ENCODE data around the gene EIF5B.
"Not testable (repeated sequence)": the region's sequence is repeated elsewhere in the genome, so short reads cannot be mapped to it uniquely, and the experiment has no call there.

EIF5B gene, protein sequence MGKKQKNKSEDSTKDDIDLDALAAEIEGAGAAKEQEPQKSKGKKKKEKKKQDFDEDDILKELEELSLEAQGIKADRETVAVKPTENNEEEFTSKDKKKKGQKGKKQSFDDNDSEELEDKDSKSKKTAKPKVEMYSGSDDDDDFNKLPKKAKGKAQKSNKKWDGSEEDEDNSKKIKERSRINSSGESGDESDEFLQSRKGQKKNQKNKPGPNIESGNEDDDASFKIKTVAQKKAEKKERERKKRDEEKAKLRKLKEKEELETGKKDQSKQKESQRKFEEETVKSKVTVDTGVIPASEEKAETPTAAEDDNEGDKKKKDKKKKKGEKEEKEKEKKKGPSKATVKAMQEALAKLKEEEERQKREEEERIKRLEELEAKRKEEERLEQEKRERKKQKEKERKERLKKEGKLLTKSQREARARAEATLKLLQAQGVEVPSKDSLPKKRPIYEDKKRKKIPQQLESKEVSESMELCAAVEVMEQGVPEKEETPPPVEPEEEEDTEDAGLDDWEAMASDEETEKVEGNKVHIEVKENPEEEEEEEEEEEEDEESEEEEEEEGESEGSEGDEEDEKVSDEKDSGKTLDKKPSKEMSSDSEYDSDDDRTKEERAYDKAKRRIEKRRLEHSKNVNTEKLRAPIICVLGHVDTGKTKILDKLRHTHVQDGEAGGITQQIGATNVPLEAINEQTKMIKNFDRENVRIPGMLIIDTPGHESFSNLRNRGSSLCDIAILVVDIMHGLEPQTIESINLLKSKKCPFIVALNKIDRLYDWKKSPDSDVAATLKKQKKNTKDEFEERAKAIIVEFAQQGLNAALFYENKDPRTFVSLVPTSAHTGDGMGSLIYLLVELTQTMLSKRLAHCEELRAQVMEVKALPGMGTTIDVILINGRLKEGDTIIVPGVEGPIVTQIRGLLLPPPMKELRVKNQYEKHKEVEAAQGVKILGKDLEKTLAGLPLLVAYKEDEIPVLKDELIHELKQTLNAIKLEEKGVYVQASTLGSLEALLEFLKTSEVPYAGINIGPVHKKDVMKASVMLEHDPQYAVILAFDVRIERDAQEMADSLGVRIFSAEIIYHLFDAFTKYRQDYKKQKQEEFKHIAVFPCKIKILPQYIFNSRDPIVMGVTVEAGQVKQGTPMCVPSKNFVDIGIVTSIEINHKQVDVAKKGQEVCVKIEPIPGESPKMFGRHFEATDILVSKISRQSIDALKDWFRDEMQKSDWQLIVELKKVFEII

DNA sequence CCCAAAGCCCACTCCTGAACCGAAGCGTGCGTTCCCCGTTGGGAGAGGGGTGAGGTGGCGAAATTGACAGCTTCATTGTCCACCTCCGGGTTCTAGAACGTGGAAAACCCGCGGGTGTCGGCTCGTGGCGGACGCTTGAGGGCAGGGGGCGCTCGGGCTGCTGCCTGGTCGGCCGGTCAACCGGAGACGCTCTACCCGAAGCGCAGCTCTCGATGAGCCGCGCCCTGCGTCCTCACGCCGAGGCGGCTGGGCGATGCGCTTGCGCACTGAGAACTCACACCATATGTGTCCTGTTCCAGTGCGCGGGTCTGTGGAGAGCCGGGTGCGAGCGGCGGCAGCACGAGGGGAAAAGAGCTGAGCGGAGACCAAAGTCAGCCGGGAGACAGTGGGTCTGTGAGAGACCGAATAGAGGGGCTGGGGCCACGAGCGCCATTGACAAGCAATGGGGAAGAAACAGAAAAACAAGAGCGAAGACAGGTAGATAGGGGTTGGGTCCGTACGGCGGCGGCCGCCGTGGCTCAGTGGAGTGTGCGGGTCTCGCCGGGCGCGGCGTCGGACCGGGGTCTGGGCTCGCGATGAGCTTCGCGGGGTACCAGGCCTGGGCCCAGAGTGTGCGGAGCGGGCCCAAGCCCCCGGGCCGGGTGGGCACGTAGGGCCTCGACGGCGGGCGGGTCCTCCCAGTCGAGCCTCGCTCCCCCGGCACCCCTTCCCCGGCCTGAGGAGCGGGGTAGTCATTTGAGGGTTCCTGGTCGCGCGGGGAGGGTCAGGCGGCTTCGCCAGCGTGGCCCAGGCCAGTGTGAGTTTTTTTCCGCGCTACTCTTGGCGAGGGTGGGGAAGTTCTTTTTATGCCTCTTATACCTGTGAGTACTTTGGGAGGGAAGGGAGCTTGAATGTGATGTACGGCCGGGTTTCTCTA lies at the start of gene EIF5B:
TSS of gene EIF5B (plus strand) at position 277 of the 916 bp plus-strand sequence. CDS start at position 443, 166 bp downstream.
- DNase-seq: peak; percentile 97

DNA sequence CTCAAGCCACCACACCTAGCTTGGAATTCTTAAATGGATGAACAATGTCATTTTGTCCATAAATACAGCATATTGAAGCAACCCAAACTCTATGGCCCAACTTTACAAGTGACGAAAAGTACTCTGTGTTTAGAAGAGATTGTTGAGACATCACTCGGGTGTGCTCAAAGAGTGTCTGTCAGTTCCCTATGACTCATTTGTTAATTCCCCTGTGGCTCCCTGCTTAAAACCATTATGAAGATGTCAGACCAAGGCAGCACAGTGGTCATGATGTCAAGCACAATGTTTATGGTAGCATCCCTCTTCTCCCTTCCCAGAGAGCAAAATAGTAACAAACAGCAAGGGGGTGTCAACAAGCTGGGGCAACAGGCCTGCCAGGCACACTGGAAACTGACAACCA lies 39.2 kb upstream of the EIF5B start:
- DNase-seq: no peak

DNA sequence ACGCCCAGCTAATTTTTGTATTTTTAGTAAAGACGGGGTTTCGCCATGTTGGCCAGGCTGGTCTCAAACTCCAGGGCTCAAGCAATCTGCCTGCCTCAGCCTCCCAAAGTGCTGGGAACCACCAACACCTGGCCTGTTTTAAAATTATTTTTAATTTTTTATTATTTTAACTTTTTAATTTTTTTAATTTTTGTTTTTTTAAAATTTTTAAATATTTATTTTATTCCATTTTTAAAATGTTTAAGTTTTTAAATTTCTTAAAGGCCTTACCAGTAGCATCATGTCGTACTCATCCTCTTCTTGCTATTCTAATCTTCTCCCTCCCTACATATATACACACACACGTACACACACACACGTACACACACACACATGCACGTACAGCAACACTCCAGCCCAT lies 37.6 kb upstream of the EIF5B start:
- DNase-seq: no peak

DNA sequence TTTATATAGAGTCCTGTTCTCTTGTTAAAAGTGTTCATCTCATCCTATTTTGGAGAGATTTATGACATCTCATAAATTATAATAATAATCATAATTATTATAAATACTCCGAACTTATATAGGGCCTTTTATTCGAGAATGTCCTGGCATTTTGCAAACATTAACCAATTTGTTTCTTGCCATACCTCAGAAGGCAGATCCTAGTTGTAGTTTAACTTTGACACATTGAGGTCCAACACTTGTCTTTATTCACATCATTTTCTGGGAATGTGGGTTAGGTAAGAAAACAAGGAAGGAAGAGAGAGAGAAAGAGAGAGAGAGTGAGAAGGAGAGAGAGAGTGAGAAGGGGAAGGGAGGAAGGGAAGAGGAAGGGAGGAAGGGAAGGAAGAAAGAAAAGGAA lies 36.1 kb upstream of the EIF5B start, which contains the start of gene LYG1:
TSS of gene LYG1 (minus strand) at position 101 of the 400 bp plus-strand sequence. CDS start 5,527 bp downstream, outside the sequence.
- DNase-seq: not testable (repeated sequence)

DNA sequence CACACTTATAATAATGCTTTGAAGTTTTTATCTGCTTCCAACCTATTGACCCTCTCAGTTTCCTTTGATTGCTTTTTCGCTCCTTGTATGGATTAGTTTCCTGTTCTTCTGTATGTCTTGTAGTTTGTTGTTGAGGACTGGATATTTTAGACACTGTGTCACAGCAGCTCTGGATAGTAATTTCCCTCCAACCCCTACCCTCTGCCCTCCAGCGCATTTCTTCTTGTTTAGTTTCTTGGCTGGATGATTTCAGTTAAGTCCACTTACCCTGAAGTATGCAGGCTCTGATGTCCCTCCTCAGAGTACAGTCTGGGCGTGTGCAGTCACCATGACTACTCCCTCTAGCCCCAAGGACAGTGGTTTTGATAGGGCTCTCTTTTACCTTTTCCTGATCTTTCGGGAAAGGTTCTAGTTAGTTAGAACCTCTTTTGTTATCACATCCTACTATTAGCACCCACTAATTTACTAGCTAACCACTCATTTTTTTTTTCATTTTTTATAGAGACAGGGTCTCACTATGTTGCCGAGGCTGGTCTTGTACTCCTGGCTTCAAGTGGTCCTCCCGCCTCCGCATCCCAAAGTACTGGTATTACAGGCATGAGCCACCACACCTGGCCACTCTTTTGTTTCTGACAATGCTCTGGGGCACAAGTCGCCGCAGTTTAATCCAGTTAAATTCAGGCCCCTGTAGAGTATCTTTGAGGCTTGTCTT lies 19.9 kb upstream of the EIF5B start:
- DNase-seq: no peak

DNA sequence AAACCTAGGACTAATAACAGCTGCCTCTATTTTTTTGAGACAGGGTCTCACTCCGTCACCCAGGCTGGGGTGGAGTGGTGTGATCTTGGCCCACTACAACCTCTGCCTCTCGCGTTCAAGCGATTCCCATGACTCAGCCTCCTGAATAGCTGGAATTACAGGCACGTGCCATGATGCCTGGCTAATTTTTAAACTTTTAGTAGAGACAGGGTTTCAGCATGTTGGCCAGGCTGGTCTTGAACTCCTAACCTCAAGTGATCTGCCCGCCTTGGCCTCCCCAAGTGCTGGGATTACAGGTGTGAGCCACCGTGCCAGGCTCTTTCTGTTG lies 19.4 kb upstream of the EIF5B start:
- not testable (repeated sequence) for DNase-seq

DNA sequence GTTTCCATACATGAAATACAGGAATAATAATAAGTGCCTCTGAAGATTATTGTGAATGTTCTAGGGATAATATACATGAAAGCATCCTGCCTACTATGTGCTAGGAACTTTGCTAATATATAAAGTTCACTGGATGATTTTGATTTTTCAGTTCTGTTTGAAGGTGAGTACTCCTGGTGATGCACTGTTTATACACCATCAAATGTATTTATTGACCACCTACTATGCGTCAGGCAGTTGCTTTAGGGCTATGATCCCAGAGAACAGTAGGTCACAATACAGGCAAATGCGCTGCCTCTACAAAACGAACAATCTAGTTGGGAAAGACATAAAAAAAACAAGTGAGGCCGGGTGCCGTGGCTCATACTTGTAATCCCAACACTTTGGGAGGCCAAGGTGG lies 11.8 kb upstream of the EIF5B start:
- DNase-seq: no peak

DNA sequence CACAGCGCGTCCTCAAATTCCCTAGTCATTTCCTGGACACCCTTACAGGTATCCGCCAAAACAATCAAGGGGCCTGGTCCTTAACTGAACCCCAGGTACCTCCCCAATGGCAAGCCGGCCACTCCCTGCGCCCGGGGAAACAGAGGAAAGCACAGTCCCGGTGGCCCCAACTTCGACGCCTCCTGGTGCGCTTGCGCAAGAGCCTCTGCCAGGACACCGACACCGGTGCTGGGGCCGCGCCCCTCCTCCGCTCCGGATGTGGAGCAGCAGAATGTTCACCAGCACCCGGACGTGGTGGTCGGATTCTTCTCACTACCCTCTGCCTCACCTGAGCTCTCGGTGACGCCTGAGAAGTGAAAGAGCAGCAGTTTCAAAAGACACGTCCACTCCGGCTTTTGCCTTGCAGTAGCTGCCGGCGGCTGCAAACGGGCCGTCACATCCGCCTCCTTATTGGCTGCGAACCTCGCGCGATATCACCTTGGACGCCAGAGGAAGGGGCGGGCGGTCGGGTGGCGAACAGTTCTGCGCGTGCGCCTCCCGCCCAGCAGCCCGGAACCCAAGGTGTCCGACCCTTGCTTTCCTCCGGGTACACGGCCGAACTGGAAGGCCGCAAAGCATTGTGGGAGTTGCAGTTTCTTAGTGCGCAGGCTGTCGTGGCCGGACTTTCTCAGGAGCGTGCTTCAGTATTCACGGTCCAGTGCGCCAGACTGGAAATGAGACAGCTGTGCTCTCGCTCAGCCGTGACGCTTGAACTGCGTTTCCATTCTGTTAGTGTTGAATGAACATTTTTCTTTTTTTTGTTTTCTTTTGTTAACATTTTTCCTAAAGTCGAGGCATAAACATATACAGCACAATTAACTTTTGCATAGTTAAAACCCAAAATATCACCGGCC lies 1.0 kb upstream of the EIF5B start, which contains the start of gene TXNDC9:
TSS of gene TXNDC9 (minus strand) at position 423 of the 893 bp plus-strand sequence. CDS start 3,123 bp downstream, outside the sequence.
- DNase-seq: peak; percentile 99

DNA sequence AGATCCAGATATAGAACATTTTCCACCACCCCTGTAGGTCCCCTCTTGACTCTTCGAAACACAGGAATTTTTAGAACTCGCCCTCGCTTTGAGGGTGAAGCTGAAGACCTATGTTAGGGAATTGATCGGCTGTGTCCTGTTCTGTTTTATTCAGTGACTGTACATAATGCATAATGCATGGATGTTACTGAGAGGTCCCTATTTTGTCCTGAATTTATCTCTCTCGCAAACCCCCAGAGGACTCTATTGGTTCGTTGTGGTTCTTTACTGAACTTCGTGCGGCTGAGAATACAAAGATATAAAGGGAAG lies 431 bp upstream of the EIF5B start:
- no peak for DNase-seq

DNA sequence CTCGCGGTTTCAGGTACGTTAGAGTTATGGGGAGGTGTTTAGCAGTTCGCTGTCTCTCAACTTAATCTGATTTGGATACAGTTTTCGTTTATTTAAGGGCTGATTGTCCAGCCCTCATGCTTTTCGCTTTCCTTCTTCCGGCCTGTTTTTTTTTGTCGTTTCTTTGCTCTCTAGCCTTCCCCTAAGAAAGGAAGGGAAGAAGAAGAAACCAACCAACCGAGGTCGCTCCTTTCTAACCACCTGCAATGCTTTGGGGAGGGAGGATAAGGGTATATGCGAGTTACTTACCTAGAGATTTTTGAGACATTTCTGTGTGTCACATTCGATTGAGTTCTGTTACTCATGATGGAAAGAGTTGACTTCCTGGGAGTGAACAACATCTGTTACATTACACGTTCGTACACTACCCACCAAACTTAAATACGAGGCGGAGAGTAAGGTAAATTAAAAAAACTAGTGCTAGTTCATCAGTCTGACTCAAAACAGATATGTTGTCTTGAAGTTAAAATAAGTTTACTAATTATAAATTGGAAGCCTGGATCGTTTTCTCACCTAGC lies 918 bp downstream of the EIF5B start:
- DNase-seq: no peak

DNA sequence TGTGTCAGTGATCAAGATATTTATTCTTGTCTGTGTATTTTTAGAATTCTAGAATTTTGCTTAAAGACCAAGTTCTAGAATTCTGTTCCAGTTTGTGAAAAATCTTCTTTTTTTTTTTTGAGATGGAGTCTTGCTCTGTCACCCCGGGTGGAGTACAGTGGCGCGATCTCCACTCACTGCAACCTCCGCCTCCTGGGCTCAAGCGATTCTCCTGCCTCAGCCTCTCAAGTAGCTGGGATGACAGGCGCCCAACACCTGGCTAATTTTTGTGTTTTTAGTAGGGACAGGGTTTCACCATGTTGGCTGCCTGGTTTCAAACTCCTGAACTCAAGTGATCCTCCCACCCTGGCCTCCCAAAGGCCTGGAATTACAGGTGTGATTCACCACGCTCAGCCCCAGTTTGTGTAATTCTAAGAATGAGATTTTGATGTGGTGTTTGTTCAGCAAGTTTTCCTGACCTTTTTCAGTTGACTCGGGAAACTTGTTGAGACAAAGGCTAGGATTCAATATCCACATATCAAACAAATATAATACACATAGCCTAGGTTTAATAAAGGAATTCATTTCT lies 3.6 kb downstream of the EIF5B start:
- DNase-seq: no peak

DNA sequence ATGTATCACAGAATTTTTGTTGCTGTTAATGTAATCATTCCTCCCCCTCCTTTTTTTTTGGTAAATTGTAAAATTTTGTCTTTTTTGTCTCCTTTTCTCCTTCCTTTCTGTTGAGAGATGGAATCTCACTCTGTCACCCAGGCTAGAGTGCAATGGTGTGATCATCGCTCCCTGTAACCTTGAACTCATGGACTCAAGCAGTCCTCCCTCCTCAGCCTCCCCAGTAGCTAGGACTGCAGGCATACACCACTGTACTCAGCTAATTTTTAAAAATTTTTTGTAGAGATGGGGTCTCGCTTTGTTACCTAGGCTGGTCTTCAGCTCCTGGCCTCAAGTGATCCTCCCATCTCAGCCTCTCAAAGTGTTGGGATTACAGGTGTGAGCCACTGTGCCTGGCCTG lies 5.3 kb downstream of the EIF5B start:
- DNase-seq: no peak

DNA sequence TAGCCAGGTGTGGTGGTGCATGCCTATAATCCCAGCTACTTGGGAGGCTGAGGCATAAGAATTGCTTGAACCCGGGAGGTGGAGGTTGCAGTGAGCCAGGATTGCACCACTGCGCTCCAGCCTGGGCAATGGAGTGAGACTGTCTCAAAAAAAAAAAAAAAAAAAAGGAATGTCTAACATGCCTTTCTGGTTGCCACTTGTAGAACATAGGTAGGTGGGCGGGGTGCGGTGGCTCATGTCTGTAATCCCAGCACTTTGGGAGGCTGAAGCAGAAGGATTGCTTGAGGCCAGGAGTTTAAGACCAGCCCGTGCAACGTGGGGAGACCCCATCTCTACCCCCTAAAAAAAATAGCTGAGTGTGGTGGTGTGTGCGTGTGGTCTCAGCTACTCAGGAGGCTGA lies 8.3 kb downstream of the EIF5B start:
- DNase-seq: not testable (repeated sequence)

DNA sequence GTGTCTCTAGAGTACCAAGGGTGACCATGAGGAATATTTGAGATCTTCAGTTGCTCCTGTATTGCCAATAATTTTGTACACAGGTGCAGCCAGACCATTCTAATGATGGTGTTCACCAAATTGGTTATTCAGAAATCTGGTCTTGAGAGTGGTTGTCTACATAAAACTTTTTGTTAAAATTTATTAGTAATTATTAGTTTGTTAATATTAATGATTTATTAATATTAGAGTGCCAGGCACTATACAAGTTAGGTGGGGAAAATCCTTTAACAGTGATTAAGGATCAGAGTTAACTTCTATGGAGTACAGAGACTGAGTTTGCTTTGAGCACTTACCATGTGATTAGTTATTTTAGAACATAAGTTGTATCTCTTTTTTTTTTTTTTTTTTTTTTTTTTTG lies 9.0 kb downstream of the EIF5B start:
- no peak for DNase-seq

DNA sequence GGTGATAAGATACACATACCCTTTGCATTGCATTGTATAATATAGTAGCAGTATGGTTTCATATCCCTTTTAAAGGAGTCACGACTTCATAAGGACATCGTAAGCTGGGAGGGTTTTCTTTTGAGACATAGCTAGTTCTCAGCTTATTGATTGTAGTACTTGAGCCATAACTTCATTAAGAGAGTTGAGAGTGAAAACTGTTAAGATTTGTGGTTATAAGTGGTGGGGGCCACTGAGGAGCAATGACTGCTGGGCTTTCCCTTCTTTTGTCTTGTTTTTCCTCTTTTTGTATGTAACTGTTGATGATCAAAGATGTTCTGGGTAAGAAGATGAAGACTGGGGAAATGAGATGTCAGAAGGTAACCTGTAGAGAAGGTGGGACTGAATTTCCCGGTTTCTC lies 11.0 kb downstream of the EIF5B start:
- no peak for DNase-seq

DNA sequence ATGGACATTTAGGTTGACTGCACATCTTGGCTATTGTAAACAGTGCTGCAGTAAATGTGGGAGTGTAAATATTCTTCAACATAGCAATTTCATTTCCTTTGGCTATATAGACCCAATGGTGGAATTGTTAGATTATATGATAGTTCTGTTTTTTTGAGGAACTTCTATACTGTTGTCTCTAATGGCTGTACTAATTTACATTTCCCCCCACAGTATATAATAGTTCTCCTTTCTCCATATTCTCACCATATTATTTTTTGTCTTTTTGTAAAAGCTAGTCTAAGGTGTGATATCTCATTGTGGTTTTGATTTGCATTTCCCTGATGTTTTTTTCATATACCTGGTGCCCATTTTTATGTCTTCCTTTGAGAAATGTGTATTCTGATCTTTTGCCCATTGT lies 13.0 kb downstream of the EIF5B start:
- no peak for DNase-seq

DNA sequence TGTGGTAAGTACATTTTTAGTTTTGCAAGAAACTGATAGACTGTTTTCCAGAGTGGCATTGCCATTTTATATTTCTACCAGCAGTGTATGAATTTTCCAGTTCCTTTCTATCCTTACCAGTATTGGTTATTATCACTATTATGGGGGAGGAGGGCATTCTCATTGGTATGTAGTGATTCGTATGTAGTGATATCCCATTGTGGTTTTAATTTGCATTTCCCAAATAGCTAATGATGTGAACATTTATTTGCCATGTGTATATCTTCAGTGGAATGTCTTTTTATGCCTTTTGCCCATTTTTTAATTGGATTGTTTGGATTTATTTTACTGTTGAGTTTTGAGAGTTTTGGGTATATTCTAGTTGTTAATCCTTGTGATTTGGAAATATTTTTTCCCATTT lies 16.9 kb downstream of the EIF5B start:
- DNase-seq: no peak

DNA sequence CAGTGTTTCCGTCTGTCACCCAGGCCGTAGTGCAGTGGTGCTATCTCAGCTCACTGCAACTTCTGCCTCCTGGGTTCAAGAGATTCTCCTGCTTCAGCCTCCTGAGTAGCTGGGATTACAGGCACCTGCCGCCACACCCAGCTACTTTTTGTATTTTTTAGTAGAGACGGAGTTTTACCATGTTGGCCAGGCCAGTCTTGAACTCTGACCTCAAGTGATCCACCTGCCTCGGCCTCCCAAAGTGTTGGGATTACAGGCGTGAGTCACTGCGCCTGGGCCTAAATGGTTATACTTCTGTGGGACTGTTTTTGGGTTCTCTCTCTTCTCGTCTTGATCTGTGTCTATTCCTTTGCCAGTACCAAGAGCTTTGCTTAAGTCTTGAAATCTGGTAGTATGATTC lies 17.6 kb downstream of the EIF5B start:
- not testable (repeated sequence) for DNase-seq

DNA sequence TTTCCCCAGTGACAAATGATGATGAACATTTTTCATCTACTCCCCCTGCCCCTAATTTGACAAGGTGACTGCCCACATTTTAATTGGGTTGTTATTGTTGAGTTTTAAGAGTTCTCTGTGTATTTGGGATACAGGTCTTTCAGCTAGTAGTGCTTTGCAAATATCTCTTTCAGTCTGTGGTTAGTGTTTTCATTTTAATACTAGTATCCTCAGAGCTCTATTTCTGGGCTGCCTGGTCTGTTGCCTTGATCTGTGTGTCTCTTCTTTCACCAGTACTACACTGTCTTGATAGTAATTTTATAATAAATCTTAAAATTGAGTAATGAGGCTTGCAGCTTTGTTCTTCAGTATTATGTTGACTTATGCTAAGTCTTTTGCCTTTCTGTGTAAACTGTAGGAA lies 19.7 kb downstream of the EIF5B start:
- no peak for DNase-seq

DNA sequence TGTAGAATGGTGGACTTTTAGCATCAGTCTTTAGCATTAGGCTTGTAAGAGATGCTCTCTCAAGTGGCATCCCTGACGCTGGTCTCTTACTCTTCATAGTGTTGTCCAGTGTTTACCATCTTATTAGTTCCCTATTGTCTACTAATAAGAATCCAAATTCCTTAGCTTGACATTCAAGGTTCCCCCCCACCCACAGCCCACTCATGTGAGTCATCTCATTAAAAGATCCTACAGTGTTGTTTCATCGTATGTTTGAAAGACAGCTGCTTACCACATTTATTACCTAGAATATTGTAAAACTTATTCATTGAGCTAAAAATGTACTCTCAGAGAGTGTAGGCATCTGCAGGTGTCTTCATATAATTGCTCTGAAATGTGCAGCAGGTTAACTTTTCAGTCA lies 28.5 kb downstream of the EIF5B start:
- DNase-seq: no peak
